Sigmoid colon (tissue), 4 donors: ENCODE data around the gene LRRC7.

Experiments used
- CTCF ChIP-seq, 4 experiments: fragments of 450-650 bp in 3 of 4; fragments of 200-600 bp in 1 of 4; IDR thresholded peaks; one replicate each; pipeline ENCODE4 v1.5.1; 2016 to 2019; ENCODE audit warnings: antibody characterized with exemption in 4 of 4, mild to moderate bottlenecking in 3 of 4, moderate library complexity in 2 of 4
- EP300 ChIP-seq, 4 donors: sonication (generic); formaldehyde crosslinking; IDR thresholded peaks; one replicate each; pipeline ENCODE4 v1.6.1; 2017; ENCODE audit warnings: antibody characterized with exemption in 4 of 4
- POLR2A ChIP-seq, 2 donors: fragments of 450-650 bp; IDR thresholded peaks; one replicate each; pipeline ENCODE4 v1.6.1; 2016; ENCODE audit warnings: antibody characterized with exemption in 2 of 2, mild to moderate bottlenecking in 2 of 2, moderate library complexity in 2 of 2
- POLR2AphosphoS5 ChIP-seq, 4 donors: sonication (generic); formaldehyde crosslinking; IDR thresholded peaks; one replicate each; pipeline ENCODE4 v1.6.1; 2017; ENCODE audit warnings: antibody characterized with exemption in 4 of 4

- TF ChIP-seq CTCF (IDR thresholded peaks at IDR 0.05) (no peak), POLR2A (IDR thresholded peaks at IDR 0.05) (no peak), POLR2AphosphoS5 (IDR thresholded peaks at IDR 0.05) (no peak), EP300 (IDR thresholded peaks at IDR 0.05) (no peak)
Measured at GRCh38 chr1:69827732-69828131, 260.0 kb downstream of the LRRC7 start.
